ENCODE measurements around the gene P3R3URF. TPM values are rescaled to one million over a fixed set of nuclear protein-coding genes. Genes with fewer than 3 reads are reported as not detected.

Gene P3R3URF
- total RNA-seq, 1 donor from 2014 or later: not detected

GRCh38 chr1:46150085-46150484, 26.2 kb downstream of the P3R3URF start:
- ATAC-seq (ENCODE audit: low read depth) (no peak), DNase-seq (no peak)
- H3K4me3 Mint-ChIP-seq: no peak overlapping the region
- intact Hi-C loops (cut with micrococcal nuclease): no loop called here
- TF ChIP-seq, protein P1, sequence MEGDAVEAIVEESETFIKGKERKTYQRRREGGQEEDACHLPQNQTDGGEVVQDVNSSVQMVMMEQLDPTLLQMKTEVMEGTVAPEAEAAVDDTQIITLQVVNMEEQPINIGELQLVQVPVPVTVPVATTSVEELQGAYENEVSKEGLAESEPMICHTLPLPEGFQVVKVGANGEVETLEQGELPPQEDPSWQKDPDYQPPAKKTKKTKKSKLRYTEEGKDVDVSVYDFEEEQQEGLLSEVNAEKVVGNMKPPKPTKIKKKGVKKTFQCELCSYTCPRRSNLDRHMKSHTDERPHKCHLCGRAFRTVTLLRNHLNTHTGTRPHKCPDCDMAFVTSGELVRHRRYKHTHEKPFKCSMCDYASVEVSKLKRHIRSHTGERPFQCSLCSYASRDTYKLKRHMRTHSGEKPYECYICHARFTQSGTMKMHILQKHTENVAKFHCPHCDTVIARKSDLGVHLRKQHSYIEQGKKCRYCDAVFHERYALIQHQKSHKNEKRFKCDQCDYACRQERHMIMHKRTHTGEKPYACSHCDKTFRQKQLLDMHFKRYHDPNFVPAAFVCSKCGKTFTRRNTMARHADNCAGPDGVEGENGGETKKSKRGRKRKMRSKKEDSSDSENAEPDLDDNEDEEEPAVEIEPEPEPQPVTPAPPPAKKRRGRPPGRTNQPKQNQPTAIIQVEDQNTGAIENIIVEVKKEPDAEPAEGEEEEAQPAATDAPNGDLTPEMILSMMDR (IDR thresholded peaks at IDR 0.05): no peak
- ChIA-PET POLR2A (no interaction called here), CTCF (no interaction called here)
- peaks cover 2% of the 10 kb centered on the region for H3K4me1 Mint-ChIP-seq
- H3K9me3 Mint-ChIP-seq: no peaks in the 10 kb centered on the region
- no peak overlapping the region for H3K27ac Mint-ChIP-seq
- H3K27me3 Mint-ChIP-seq: no peaks in the 10 kb centered on the region
- no peaks in the 10 kb centered on the region for H3K36me3 Mint-ChIP-seq (ENCODE audit: low read depth)

- Mint-ChIP-seq H3K4me3 (no peak overlapping the region), H3K27ac (no peak overlapping the region), H3K27me3 (peaks cover 3% of the 10 kb centered on the region), H3K36me3 (ENCODE audit: low read depth) (no peaks in the 10 kb centered on the region), H3K9me3 (no peaks in the 10 kb centered on the region), H3K4me1 (peaks cover 2% of the 10 kb centered on the region)
- DNase-seq (no peak), ATAC-seq (ENCODE audit: low read depth) (no peak)
- intact Hi-C loops (cut with micrococcal nuclease): no loop called here
- TF ChIP-seq, protein P1 (IDR thresholded peaks at IDR 0.05): no peak
- CTCF ChIA-PET: no interaction called here
- POLR2A ChIA-PET: no interaction called here
Measured at GRCh38 chr1:46148318-46148717, 28.0 kb downstream of the P3R3URF start.

GRCh38 chr1:46137916-46138315, 38.4 kb downstream of the P3R3URF start:
- intact Hi-C loops (cut with micrococcal nuclease): no loop called here
- no peaks in the 10 kb centered on the region for H3K9me3 Mint-ChIP-seq
- no peak for ATAC-seq (ENCODE audit: low read depth)
- DNase-seq: no peak
- peaks cover 2% of the 10 kb centered on the region for H3K36me3 Mint-ChIP-seq (ENCODE audit: low read depth)
- H3K4me1 Mint-ChIP-seq: peaks cover 12% of the 10 kb centered on the region
- POLR2A ChIA-PET: no interaction called here
- CTCF ChIA-PET: no interaction called here
- peaks cover 20% of the 10 kb centered on the region for H3K27me3 Mint-ChIP-seq
- TF ChIP-seq, protein P1 (IDR thresholded peaks at IDR 0.05): no peak
- no peak overlapping the region for H3K4me3 Mint-ChIP-seq
- no peak overlapping the region for H3K27ac Mint-ChIP-seq

GRCh38 chr1:46136711-46137110, 39.6 kb downstream of the P3R3URF start:
- Mint-ChIP-seq H3K4me1 (peaks cover 18% of the 10 kb centered on the region), H3K27ac (no peak overlapping the region), H3K9me3 (no peaks in the 10 kb centered on the region), H3K27me3 (peaks cover 20% of the 10 kb centered on the region), H3K4me3 (no peak overlapping the region), H3K36me3 (ENCODE audit: low read depth) (peaks cover 8% of the 10 kb centered on the region)
- ATAC-seq (ENCODE audit: low read depth) (no peak), DNase-seq (no peak)
- POLR2A ChIA-PET: no interaction called here
- CTCF ChIA-PET: no interaction called here
- TF ChIP-seq, protein P1 (IDR thresholded peaks at IDR 0.05): no peak
- intact Hi-C loops (cut with micrococcal nuclease): no loop called here

GRCh38 chr1:46134660-46135331, 41.5 kb downstream of the P3R3URF start:
- DNase-seq: no peak
- no peak for ATAC-seq (ENCODE audit: low read depth)
- H3K36me3 Mint-ChIP-seq (ENCODE audit: low read depth): peaks cover 8% of the 10 kb centered on the region
- no peak overlapping the region for H3K4me3 Mint-ChIP-seq
- intact Hi-C loops (cut with micrococcal nuclease): loop anchor here (5.0 kb wide), 1 partner anchor 43 kb away; the partner anchor contains the start of genes P3R3URF and TSPAN1
- H3K4me1 Mint-ChIP-seq: peaks cover 25% of the 10 kb centered on the region
- CTCF ChIA-PET: interaction anchor here (1.1 kb wide), 1 partner anchor 89 kb away, joined by 3 read pairs; no protein-coding TSS in a partner anchor
- POLR2A ChIA-PET: no interaction called here
- H3K27ac Mint-ChIP-seq: no peak overlapping the region
- TF ChIP-seq, protein P1 (IDR thresholded peaks at IDR 0.05): no peak
- H3K27me3 Mint-ChIP-seq: peaks cover 27% of the 10 kb centered on the region
- no peaks in the 10 kb centered on the region for H3K9me3 Mint-ChIP-seq

Data from activated B cell treated with CpG ODN at 0.5 μM for 24 hours (primary cell).